Naive B cell (primary cell): ENCODE measurements around the gene WDR3. TPM values are rescaled to one million over a fixed set of nuclear protein-coding genes. Genes with fewer than 3 reads are reported as not detected.
"Not testable (repeated sequence)": the region's sequence is repeated elsewhere in the genome, so short reads cannot be mapped to it uniquely, and the experiment has no call there.

ENCODE experiments used
- ATAC-seq, 2 donors: fragments of 150-1000 bp; cut with Tn5 transposase; 2 replicates each; pipeline ENCODE4 v1.10.0; 2021; ENCODE audit warnings: low read depth in 2 of 2, mild to moderate bottlenecking in 2 of 2, moderate library complexity in 2 of 2
- DNase-seq: peaks from one replicate; pipeline ENCODE4 v3.0.0; 2022
- H3K27ac Mint-ChIP-seq, 6 donors: one replicate each; pipeline ENCODE4 v1.8.0; 2020 to 2022; ENCODE audit warnings: mild to moderate bottlenecking in 6 of 6, mixed read lengths in 6 of 6, moderate library complexity in 5 of 6, inconsistent platforms in 2 of 6
- H3K27me3 Mint-ChIP-seq, 3 donors: one replicate each; pipeline ENCODE4 v1.8.0; 2021 to 2022; ENCODE audit warnings: mixed read lengths in 3 of 3, mild to moderate bottlenecking in 1 of 3
- H3K36me3 Mint-ChIP-seq, 2 donors: one replicate each; pipeline ENCODE4 v1.8.0; 2020 to 2022; ENCODE audit warnings: mixed read lengths in 2 of 2, inconsistent platforms in 1 of 2, mild to moderate bottlenecking in 1 of 2
- H3K4me1 Mint-ChIP-seq, 3 donors: one replicate each; pipeline ENCODE4 v1.8.0; 2020 to 2022; ENCODE audit warnings: mixed read lengths in 3 of 3, inconsistent platforms in 1 of 3, mild to moderate bottlenecking in 1 of 3, moderate library complexity in 1 of 3
- H3K4me3 Mint-ChIP-seq, 8 donors: one replicate each; pipeline ENCODE4 v1.8.0; 2020 to 2022; ENCODE audit warnings: mild to moderate bottlenecking in 8 of 8, mixed read lengths in 8 of 8, moderate library complexity in 8 of 8, inconsistent platforms in 2 of 8
- H3K9me3 Mint-ChIP-seq, 7 donors: one replicate each; pipeline ENCODE4 v1.8.0; 2020 to 2022; ENCODE audit warnings: mixed read lengths in 7 of 7, mild to moderate bottlenecking in 5 of 7, inconsistent platforms in 2 of 7, moderate library complexity in 1 of 7
- polyA plus RNA-seq, 6 donors: library from polyadenylated mRNA; unstranded; fragments of 300-500 nt; fragmentation: Illumina TruSeq; gene quantifications; one replicate each; pipeline ENCODE4 v1.2.3, GENCODE V29; 2021; ENCODE audit warnings: low read depth in 6 of 6

WDR3 gene
- polyA plus RNA-seq, 6 donors from 2014 or later: 11.8 to 28.4 (median 23.3) TPM

GRCh38 chr1:117919376-117919775 is 10.2 kb upstream of the WDR3 start:
- H3K36me3 Mint-ChIP-seq: peaks cover 28% of the 10 kb centered on the region in 2 donors
- no peak overlapping the region for H3K4me3 Mint-ChIP-seq
- DNase-seq: no peak

GRCh38 chr1:117921991-117922390 is 7.5 kb upstream of the WDR3 start:
- Mint-ChIP-seq H3K27me3 (no peaks in the 10 kb centered on the region), H3K9me3 (no peaks in the 10 kb centered on the region), H3K4me1 (peaks cover 6 to 12% (median 6%) of the 10 kb centered on the region in 3 donors), H3K36me3 (peaks cover 7 to 9% of the 10 kb centered on the region in 2 donors), H3K27ac (no peak overlapping the region), H3K4me3 (no peak overlapping the region)
- DNase-seq: no peak
- ATAC-seq: no peak

More at GRCh38 chr1:117919376-117919775, 10.2 kb upstream of the WDR3 start:
- H3K27ac Mint-ChIP-seq: peak overlapping the region in 1 of 6 donors; percentile 17
- H3K4me1 Mint-ChIP-seq: peaks cover 0 to 6% (median 0%) of the 10 kb centered on the region in 3 donors
- no peak for ATAC-seq
- no peaks in the 10 kb centered on the region for H3K9me3 Mint-ChIP-seq
- no peaks in the 10 kb centered on the region for H3K27me3 Mint-ChIP-seq

DNA sequence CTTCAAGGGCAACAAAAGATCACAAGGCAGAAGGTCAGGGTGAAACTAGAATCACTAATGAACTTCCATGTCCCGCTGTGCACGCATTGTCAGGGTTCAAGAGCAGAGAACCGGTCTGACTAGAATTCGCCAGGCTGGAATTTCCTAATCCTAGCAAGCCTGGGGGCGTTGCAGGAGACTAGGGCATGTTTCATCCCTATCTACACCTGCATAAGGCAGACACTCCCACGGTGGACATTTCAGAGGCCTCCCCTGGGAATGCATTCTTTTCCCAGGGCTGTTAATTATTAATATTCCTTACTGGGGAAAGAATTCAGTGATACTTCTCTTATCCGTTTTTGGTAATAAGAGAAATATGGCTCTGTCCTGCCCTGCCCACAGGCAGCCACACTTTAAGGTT is 6.8 kb upstream of the WDR3 start:
- H3K4me1 Mint-ChIP-seq: peaks cover 6 to 12% (median 8%) of the 10 kb centered on the region in 3 donors
- DNase-seq, H3K27me3 Mint-ChIP-seq, H3K4me3 Mint-ChIP-seq, H3K36me3 Mint-ChIP-seq, H3K27ac Mint-ChIP-seq, ATAC-seq, H3K9me3 Mint-ChIP-seq: not testable (repeated sequence)

DNA sequence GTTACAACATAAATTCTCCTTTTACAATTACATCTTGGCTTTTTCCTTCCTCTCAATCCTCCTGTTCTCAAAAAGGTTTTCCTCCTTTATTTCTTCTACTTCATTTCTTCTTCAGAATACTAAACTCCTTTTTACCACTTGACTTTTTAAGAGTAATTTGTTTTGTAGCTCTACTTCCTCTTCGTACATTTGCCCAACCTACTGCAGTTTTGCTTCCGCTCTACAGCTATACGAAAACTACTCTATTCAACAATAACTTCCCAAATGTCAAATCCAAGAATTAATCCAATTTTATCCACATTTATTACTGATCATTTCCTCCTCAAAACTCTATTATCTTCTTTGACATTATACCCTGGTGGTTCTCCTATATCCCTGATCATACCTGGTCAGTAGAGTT is 3.6 kb upstream of the WDR3 start:
- H3K4me1 Mint-ChIP-seq: peaks cover 32 to 40% (median 34%) of the 10 kb centered on the region in 3 donors
- no peaks in the 10 kb centered on the region for H3K27me3 Mint-ChIP-seq
- ATAC-seq (no peak), DNase-seq (no peak)
- peaks cover 4 to 16% of the 10 kb centered on the region in 2 donors for H3K36me3 Mint-ChIP-seq
- no peaks in the 10 kb centered on the region for H3K9me3 Mint-ChIP-seq
- peak overlapping the region; percentile 37 to 94 (median 64) for H3K27ac Mint-ChIP-seq
- peak overlapping the region in 6 of 8 donors; percentile 24 to 98 (median 41) for H3K4me3 Mint-ChIP-seq

DNA sequence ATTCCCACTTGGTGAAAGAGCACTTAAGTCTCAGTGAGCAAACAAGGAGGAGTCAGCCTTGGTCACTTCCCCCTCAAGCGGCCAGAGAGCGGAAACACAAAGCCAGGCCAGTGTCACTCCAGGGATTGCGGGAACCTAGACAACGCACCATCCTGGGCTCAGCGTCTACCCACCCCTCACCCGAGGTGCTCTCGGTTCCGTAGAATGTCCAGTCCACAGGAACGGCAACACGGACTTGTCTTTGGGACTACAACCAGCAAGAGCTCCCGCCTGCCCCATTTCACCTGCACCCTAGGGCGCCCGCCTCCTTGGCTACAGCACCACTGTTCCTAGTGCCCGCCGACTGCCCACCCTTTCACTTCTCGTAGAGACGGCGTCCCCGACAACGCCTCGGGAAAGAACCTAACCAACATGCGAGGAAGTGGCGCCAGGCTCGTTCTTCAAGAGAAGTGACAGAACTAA is 627 bp upstream of the WDR3 start:
- no peaks in the 10 kb centered on the region for H3K9me3 Mint-ChIP-seq
- peaks cover 35 to 51% (median 43%) of the 10 kb centered on the region in 3 donors for H3K4me1 Mint-ChIP-seq
- ATAC-seq (peak; percentile 60 to 67), DNase-seq (peak; percentile 71)
- H3K27ac Mint-ChIP-seq: peak overlapping the region; percentile 92 to 100 (median 98)
- H3K4me3 Mint-ChIP-seq: peak overlapping the region; percentile 94 to 100 (median 98)
- peaks cover 8 to 13% of the 10 kb centered on the region in 2 donors for H3K36me3 Mint-ChIP-seq
- no peaks in the 10 kb centered on the region for H3K27me3 Mint-ChIP-seq

- peaks cover 35 to 51% (median 43%) of the 10 kb centered on the region in 3 donors for H3K4me1 Mint-ChIP-seq
- no peak for DNase-seq
- peak overlapping the region; percentile 92 to 100 (median 98) for H3K27ac Mint-ChIP-seq
- no peaks in the 10 kb centered on the region for H3K27me3 Mint-ChIP-seq
- no peaks in the 10 kb centered on the region for H3K9me3 Mint-ChIP-seq
- ATAC-seq: no peak
- peaks cover 8 to 14% of the 10 kb centered on the region in 2 donors for H3K36me3 Mint-ChIP-seq
- peak overlapping the region; percentile 94 to 100 (median 98) for H3K4me3 Mint-ChIP-seq
Measured at GRCh38 chr1:117930173-117930447, 571 bp downstream of the WDR3 start.

DNA sequence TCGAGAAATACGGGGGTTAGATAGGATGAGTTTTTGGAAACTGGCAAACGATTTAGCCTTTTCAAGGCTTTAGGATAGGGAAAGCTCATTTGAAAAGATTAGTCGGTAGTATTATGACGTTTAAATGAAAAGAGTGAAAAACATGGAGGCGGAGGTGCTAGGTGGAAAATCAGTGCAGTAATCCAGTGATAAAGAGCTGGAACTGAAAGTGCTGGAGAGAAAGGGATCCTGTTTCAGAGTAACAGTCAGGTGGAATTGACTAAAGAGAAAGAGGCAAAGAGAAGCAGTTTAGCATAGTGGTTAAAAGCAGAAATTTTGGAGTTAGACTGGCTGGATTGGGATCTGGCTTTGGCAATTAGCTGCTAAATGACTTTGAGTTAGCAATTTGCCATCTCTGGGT is 945 bp downstream of the WDR3 start:
- Mint-ChIP-seq H3K4me1 (peaks cover 35 to 51% (median 43%) of the 10 kb centered on the region in 3 donors), H3K4me3 (peak overlapping the region; percentile 94 to 100 (median 98)), H3K27me3 (no peaks in the 10 kb centered on the region), H3K36me3 (peaks cover 8 to 14% of the 10 kb centered on the region in 2 donors), H3K9me3 (no peaks in the 10 kb centered on the region), H3K27ac (peak overlapping the region; percentile 92 to 100 (median 98))
- DNase-seq: no peak
- ATAC-seq: no peak

DNA sequence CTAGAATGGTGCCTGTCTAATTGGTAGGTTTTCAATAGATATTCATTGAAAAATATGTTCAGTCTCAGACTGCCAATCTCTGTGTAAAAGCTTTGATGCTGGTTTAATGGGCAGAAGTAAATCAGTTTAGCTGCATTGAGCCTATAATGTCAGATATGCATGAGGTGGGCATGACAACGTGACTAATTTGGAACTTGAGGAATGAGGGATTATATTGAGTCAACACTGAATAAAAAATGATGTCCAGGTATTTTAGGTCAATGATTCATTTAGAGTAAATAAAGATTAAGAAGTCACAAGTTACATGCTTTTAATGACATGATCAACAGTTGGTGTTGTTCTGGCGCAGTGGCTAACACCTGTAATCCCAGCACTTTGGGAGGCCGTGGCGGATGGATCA is 3.0 kb downstream of the WDR3 start:
- Mint-ChIP-seq H3K36me3 (peaks cover 15 to 22% of the 10 kb centered on the region in 2 donors), H3K27me3 (no peaks in the 10 kb centered on the region), H3K4me3 (peak overlapping the region in 2 of 8 donors; percentile 20 to 56), H3K4me1 (peaks cover 28 to 39% (median 38%) of the 10 kb centered on the region in 3 donors), H3K9me3 (no peaks in the 10 kb centered on the region), H3K27ac (no peak overlapping the region)
- DNase-seq: no peak
- no peak for ATAC-seq

DNA sequence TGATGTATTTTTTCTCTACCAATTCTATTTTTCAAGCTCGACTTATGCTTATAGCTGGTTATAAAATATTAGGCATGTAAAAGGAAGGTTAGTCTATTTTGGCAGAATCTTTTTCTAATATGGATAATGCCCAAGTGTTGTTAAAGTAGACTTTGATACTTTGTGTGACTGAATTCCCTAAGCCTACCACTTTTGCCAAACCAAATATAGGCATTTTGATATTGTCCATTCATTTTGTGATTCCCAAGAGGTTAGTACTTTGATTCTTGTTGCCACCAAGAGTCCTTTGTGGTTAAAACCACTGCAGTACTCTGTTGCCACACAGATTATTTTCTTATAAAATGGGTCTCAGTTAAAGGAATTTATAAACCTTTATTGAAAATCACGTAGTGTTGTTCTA is 4.2 kb downstream of the WDR3 start:
- no peak overlapping the region for H3K4me3 Mint-ChIP-seq
- no peak for ATAC-seq
- DNase-seq: no peak
- no peak overlapping the region for H3K27ac Mint-ChIP-seq
- no peaks in the 10 kb centered on the region for H3K27me3 Mint-ChIP-seq
- H3K9me3 Mint-ChIP-seq: no peaks in the 10 kb centered on the region
- H3K36me3 Mint-ChIP-seq: peaks cover 27 to 29% of the 10 kb centered on the region in 2 donors
- peaks cover 22 to 32% (median 32%) of the 10 kb centered on the region in 3 donors for H3K4me1 Mint-ChIP-seq

- no peak for DNase-seq
- no peak overlapping the region for H3K4me3 Mint-ChIP-seq
- H3K27ac Mint-ChIP-seq: peak overlapping the region in 1 of 6 donors; percentile 26
- H3K9me3 Mint-ChIP-seq: no peaks in the 10 kb centered on the region
- H3K27me3 Mint-ChIP-seq: no peaks in the 10 kb centered on the region
- peaks cover 36 to 44% of the 10 kb centered on the region in 2 donors for H3K36me3 Mint-ChIP-seq
- H3K4me1 Mint-ChIP-seq: peaks cover 0 to 5% (median 2%) of the 10 kb centered on the region in 3 donors
- ATAC-seq: no peak
Measured at GRCh38 chr1:117942293-117942692, 12.8 kb downstream of the WDR3 start.

- Mint-ChIP-seq H3K27ac (no peak overlapping the region), H3K27me3 (no peaks in the 10 kb centered on the region), H3K4me1 (no peaks in the 10 kb centered on the region), H3K9me3 (no peaks in the 10 kb centered on the region), H3K36me3 (peaks cover 28 to 45% of the 10 kb centered on the region in 2 donors), H3K4me3 (no peak overlapping the region)
- no peak for ATAC-seq
- no peak for DNase-seq
Measured at GRCh38 chr1:117952386-117952785, 22.8 kb downstream of the WDR3 start.

DNA sequence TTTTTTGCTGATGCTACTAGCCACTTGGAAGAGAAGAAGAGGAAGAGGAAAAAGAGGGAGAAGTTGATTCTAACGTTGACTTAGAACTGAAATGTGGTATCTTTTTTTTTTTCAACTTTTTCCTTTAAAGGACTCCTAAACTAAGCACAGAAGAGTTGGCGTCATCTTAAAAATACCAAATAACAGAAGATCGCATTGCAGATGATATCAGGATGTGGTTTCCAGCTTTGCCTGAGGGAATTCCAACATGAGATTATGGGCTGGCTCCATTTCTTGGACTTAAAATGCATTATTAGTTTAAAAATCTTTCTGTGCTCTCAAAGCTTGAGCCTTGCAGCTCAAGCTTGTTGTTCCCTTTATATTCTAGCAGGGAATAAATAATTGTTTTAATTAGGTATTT is 29.8 kb downstream of the WDR3 start:
- no peak for DNase-seq
- H3K36me3 Mint-ChIP-seq: peaks cover 8 to 22% of the 10 kb centered on the region in 2 donors
- no peaks in the 10 kb centered on the region for H3K9me3 Mint-ChIP-seq
- H3K27me3 Mint-ChIP-seq: no peaks in the 10 kb centered on the region
- H3K4me1 Mint-ChIP-seq: no peaks in the 10 kb centered on the region
- H3K27ac Mint-ChIP-seq: no peak overlapping the region
- ATAC-seq: no peak
- no peak overlapping the region for H3K4me3 Mint-ChIP-seq

- Mint-ChIP-seq H3K36me3 (peaks cover 0 to under 1% of the 10 kb centered on the region in 2 donors), H3K9me3 (no peaks in the 10 kb centered on the region), H3K4me1 (peaks cover 8 to 13% (median 13%) of the 10 kb centered on the region in 3 donors), H3K27ac (peak overlapping the region in 1 of 6 donors; percentile 29), H3K27me3 (no peaks in the 10 kb centered on the region), H3K4me3 (no peak overlapping the region)
- no peak for ATAC-seq
- DNase-seq: no peak
Measured at GRCh38 chr1:117964290-117965038, 34.9 kb downstream of the WDR3 start.

DNA sequence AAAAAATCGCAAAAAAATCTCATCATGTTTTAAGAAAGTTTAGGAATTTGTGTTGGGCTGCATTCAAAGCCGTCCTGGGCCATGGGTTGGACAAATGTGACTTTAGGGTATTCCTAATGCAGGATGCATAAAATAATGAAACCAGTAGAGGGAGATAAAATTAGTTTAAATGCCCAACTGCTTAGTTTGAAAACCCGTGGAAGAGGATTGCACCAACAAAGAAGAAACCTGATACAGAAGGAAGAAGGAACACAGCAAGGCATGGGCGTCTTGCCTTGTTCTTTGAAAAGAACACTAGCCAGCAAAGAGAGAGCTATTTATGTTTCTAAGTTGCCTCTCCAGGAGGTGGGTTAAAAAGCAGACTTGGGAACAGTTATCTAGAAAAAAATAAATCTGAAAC is 37.9 kb downstream of the WDR3 start:
- Mint-ChIP-seq H3K27ac (peak overlapping the region in 2 of 6 donors; percentile 44 to 79), H3K9me3 (no peaks in the 10 kb centered on the region), H3K4me3 (no peak overlapping the region), H3K4me1 (peaks cover 8 to 13% (median 13%) of the 10 kb centered on the region in 3 donors), H3K36me3 (no peaks in the 10 kb centered on the region), H3K27me3 (no peaks in the 10 kb centered on the region)
- ATAC-seq (no peak), DNase-seq (no peak)
